Dermis blood vessel endothelial cell (primary cell): Measurements from ENCODE around the gene PNMA8A. TPM values are rescaled to one million over a fixed set of nuclear protein-coding genes. Genes with fewer than 3 reads are reported as not detected.

ENCODE experiments used
- DNase-seq: peaks from one replicate; pipeline ENCODE4 v3.0.0; 2010
- total RNA-seq: library from RNA; depleted of rRNA; stranded (reverse); fragments of >200 nt; gene quantifications from 2 replicates; pipeline ENCODE4 v1.2.3, GENCODE V29; 2014

Gene PNMA8A
- total RNA-seq, 1 donor from 2014 or later, result under 0.01 TPM

- peak; percentile 76 for DNase-seq
Measured at GRCh38 chr19:46426506-46427162, 44.7 kb downstream of the PNMA8A start.

- peak; percentile 27 for DNase-seq
Measured at GRCh38 chr19:46426035-46426505, 45.3 kb downstream of the PNMA8A start.

- DNase-seq, result no peak
Measured at GRCh38 chr19:46423188-46423587, 48.2 kb downstream of the PNMA8A start.

DNA sequence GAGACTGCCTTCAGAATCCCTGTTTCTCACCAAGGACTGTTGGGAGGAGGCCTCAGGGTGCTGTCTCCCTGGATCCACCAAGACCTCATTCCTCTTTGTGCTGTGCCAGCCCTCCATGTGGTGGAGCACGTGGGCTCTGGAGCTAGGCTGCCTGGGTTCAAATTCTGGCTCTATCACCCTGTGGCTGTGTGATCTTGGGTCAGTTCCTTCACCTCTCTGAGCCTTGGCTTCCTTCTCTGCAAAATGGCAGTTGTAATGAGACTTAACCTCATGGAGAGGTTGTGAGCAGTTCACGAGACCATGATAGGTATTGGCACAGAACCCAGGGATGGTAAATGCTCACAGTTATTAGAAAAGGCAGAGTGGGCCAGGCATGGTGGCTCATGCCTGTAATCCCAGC lies 49.0 kb downstream of the PNMA8A start:
- DNase-seq, result no peak

GRCh38 chr19:46420056-46420455 lies 51.3 kb downstream of the PNMA8A start:
- no peak for DNase-seq

Other genes with a start within 250 kb of the PNMA8A start
- gene IGFL1, start 241.8 kb downstream of the PNMA8A start, total RNA-seq, result not detected in 2 replicates
- gene HIF3A, start 174.5 kb downstream of the PNMA8A start, total RNA-seq, result 23.1 and 52.6 TPM in 2 replicates
- gene PPP5C, start 124.5 kb downstream of the PNMA8A start, total RNA-seq, result 88.8 and 113 TPM in 2 replicates
- gene CCDC8, start 58.0 kb downstream of the PNMA8A start, total RNA-seq, result 0.56 and 0.68 TPM in 2 replicates
- gene PNMA8C, start 42.6 kb downstream of the PNMA8A start, total RNA-seq, result not detected in 2 replicates
- under 0.01 and 0.17 TPM in 2 replicates for gene PNMA8B, start 24.3 kb upstream of the PNMA8A start, total RNA-seq
- gene CALM3, start 129.8 kb upstream of the PNMA8A start, total RNA-seq, result 154 and 372 TPM in 2 replicates
- gene PTGIR, start 153.5 kb upstream of the PNMA8A start, total RNA-seq, result not detected in 2 replicates
- gene GNG8, start 164.6 kb upstream of the PNMA8A start, total RNA-seq, result not detected in 2 replicates
- gene DACT3, start 189.6 kb upstream of the PNMA8A start, total RNA-seq, result 0.14 and 0.34 TPM in 2 replicates
- 84.2 and 135 TPM in 2 replicates for gene PRKD2, start 245.6 kb upstream of the PNMA8A start, total RNA-seq